GM13976 (cell line): ENCODE measurements around the gene SSMEM1.

ENCODE experiments used
- DNase-seq: peaks from one replicate; pipeline ENCODE4 v3.0.0; 2012; ENCODE audit warnings: low spot score
- CTCF ChIP-seq: IDR thresholded peaks from 2 replicates; pipeline ENCODE4 v1.5.1; 2012; ENCODE audit warnings: borderline replicate concordance, mild to moderate bottlenecking; ENCODE audit not compliant: insufficient read depth; ENCODE audit errors: extremely low read depth, missing control alignments, control extremely low read depth
- in situ Hi-C: fragments of 300-500 bp; cut with MboI; formaldehyde crosslinking; loops from one replicate; pipeline ENCODE4 v1.12.0; 2022; ENCODE audit warnings: low sequenced_read_pairs, mixed read lengths, inconsistent platforms; ENCODE audit not compliant: unreplicated experiment

The SSMEM1 gene

GRCh38 chr7:130207033-130207432 is 627 bp upstream of the SSMEM1 start:
- no peak for DNase-seq
- in situ Hi-C loops, result no loop called here

GRCh38 chr7:130208516-130208915 is 856 bp downstream of the SSMEM1 start:
- in situ Hi-C loops, result no loop called here
- DNase-seq, result no peak
- TF ChIP-seq CTCF, result no peak

More at GRCh38 chr7:130207033-130207432, 627 bp upstream of the SSMEM1 start:
- no peak for TF ChIP-seq CTCF

GRCh38 chr7:130210181-130210935 is 2.7 kb downstream of the SSMEM1 start:
- in situ Hi-C loops, result no loop called here
- no peak for DNase-seq
- no peak for TF ChIP-seq CTCF

GRCh38 chr7:130213828-130214227 is 6.2 kb downstream of the SSMEM1 start:
- in situ Hi-C loops, result no loop called here
- no peak for DNase-seq
- TF ChIP-seq CTCF, result no peak

- in situ Hi-C loops, result no loop called here
- DNase-seq, result no peak
- TF ChIP-seq CTCF, result no peak
Measured at GRCh38 chr7:130216025-130216424, 8.4 kb downstream of the SSMEM1 start.

- no peak for TF ChIP-seq CTCF
- no peak for DNase-seq
- in situ Hi-C loops, result no loop called here
Measured at GRCh38 chr7:130216750-130217149, 9.1 kb downstream of the SSMEM1 start.
